Activated CD4-positive, alpha-beta T cell treated with anti-CD3 and anti-CD28 coated beads, Interleukin-2, amount 50 U/mL, for 16 hours (primary cell): ENCODE data around the gene TBC1D8.

Experiments used
- DNase-seq: peaks from one replicate; pipeline ENCODE4 v3.0.0-alpha.2; 2020

Gene TBC1D8

DNA sequence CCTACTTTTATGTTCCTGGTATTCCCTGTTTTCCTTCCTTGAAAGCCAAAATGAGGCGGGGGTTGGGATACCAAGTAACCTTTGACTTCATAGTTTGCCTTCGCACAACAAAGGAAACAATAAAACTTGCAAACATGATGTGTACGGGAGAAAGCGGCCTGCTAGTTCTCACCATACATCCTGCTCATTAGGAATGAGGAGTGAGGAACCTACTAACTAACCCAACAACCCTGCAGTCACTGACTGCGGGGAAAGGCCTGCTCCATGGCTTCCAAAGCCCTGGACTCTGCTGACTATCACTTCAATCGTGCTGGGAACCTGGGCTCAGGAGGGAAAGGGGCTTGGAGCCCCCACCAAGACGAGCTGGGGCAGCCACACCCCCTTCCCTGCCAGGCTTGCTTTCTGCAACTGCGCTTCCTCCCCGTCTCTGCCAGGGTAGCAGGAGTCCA, 124.9 kb downstream of the TBC1D8 start:
- no peak for DNase-seq

DNA sequence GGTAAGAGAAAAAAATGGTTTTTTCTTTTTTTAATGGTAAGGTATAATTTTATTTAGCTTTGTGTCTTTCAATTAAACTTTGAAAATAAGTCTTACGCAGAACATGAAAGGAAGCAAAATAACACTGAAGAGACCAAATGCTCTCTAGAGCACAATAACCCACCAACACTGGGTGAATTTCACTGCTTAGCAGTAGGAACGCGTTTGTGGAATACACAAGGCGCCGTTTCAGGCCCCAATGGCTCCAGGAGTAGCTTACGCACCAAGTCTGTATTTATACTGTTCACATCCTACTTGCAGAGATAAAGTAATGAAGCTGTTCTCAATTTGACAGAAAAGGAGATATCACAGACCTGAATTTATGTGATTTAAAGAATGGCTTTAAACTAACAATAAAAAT, 125.6 kb downstream of the TBC1D8 start:
- DNase-seq = no peak

DNA sequence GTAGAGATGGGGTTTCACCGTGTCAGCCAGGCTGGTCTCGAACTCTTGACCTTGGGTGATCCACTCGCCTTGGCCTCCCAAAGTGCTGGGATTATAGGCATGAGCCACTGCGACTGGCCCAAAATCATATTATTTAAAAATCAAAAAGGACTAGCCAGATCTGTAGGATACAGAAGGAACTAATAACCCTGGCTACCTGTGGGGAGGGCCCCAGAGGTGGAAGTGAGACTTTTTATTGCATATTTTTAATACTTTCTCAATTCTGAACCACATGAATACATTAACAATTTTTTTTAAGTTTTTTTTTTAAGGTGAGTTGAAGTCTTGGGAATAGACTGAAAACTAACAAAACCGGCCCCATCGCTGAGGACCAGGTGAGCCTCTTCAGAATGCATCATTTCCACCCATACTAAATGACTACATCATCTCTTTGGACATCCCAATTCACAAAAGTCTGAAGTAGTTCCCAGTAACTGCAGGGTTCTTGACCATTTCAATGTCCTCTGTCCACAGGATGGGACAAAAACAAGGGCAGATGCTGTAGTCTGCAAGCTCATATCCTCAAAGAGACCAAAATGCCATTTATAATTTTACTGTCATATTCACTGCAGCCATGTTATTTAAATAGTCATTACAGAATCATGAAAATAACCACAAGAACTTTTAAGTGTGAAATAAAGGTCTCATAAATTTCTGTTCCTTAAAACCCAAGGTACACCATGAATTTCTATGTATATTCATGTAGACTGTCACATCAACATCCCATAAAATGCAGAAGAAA, 127.7 kb downstream of the TBC1D8 start:
- no peak for DNase-seq

DNA sequence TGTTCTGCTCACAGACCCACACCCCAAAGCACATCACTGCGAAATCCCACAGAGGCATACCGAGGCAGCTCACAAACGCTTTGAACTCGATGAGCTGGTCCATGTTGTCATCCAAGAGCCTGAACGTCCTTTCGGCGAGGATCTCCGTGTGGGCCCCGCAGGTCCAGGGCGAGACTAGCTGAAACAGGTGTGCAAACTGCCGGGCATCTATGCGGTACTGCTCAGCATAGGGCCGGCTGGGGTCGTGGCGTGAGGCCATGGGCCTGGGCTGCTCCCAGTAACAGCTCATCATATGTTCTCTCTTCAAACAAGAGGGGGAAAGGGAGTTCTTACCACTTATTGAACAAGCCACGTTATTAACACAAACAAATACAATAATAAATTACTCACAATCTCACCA, 129.0 kb downstream of the TBC1D8 start:
- DNase-seq = no peak

DNA sequence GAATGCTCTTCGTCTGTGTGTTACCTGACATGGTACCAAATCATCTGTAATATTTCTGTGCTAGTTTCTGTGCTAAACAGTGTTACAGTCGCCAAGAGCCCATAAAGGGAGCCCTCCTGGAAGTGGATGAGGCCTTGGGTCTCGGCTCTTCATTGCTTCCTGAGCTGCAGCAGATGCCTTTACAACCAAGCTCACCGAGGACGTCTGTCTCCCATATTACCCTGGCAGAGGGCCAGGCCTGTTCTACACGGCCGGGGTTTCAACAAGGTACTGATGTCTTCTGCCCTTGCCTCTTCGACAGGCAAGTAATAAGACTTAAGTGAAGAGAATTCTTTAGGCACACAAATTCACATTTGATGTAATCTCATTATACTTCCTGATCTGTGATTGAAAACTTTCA, 132.2 kb downstream of the TBC1D8 start:
- DNase-seq = no peak

DNA sequence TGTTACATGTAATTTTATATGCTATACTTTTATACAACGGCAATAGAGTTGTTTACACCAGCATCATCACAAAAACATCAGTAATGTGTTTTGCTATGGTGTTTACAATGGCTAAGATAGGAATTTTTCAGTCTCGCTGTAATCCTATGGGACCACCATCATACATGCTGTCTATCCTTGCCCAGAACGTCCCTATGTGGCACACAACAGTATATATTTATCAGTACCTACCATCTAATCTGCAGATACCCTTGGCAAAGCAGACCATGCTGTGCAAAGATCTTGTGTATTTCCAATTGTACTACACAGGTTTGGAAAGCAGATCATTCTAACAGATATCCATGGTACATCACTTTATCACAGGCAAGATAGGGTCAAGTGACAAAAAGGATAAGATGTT, 133.8 kb downstream of the TBC1D8 start:
- DNase-seq = no peak

DNA sequence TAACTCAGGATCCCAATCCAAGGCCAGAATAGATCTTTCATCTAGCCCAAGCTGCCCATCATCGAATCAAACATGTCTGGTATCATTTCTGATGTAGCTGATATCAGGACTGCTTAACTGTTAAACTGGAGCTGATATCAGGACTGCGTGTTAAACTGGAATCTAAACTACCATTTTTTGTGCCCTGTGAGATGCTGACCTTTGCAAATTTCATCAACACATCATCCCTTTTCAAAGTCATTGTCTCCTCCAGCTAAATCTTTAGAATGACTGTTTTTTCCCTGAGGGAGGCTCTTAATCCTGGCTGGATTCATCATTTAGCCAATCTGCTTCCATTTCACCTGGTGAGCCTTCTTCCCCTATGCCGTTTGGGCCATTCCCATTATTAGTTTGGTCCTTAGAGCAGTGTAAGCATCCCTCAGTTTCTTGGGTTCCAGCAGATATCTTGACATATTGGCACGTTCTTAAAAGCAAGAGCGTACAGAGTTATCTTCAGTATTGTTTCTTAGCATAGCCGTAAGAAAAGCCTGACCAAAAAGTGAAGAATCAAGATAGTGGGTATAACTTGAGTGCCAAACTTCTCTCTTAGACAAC, 136.8 kb downstream of the TBC1D8 start:
- DNase-seq = no peak

DNA sequence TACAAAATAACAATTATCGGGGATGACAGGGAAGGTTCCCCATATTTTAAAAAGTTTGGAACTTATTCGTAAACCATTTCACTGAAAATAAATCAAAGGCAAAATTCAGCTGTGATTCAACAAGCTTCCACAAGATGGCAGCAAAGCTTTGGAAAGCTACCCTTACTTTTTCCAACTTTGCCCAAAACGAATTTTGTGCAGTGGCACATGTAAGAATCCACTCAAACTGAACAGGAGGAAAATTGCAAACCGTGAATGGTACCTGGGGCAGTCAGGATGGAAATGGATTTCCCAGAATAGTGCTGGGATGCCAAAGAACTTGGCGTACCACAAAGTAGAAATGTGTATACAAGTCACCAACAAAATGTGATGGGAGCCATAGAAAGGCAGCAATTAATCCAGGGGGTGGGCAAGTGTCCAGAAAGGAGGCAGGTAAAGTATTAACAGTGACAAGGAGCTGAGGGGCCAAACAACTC, 138.4 kb downstream of the TBC1D8 start:
- DNase-seq = peak; percentile 46

DNA sequence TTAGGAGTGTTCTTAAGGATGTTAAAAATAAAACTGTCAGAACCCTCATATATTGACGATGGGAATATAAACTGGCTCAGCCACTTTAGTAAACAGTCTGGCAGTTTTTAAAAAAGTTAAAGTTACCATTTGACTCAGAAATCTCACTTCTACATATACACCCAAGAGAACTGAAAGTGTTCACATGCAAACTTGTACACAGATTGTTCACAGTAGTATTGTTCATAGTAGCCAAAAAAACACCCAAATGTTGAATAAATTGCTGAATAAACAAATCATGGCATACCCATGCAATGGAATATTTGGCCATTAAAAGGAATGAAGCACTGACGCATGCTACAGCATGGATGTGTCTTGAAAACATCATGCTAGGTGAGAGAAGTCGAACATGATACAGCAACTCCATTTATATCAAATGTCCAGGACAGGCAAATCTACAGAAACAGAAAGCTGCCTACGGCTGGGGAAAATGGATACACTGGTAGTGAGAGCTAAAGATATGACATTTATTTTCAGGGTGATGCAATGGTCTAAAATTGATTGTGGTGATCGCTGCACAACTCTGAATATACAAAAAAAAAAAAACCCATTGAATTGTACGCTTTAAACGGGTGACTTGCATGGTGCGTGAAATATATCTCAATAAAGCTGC, 139.0 kb downstream of the TBC1D8 start:
- DNase-seq = peak; percentile 46

DNA sequence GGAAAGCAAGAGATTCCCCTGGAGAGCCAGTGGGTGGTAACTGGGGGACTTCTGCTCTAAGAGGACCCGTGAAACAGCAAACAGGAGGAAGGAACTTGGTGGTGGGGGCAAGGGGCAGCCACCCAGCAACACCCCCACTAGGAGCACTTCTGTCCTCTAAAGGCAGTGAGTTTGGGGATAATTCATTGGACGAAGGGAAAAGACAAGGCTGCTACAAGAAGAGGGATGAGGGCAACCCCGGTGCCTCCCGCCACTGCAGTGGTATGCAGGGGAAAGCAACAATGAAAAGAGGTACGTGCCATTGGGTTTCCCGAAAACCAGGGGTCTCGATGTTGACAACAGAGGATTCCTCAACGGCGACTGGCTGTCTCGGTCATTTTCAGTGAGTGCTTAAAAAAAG, 140.0 kb downstream of the TBC1D8 start:
- DNase-seq = no peak

DNA sequence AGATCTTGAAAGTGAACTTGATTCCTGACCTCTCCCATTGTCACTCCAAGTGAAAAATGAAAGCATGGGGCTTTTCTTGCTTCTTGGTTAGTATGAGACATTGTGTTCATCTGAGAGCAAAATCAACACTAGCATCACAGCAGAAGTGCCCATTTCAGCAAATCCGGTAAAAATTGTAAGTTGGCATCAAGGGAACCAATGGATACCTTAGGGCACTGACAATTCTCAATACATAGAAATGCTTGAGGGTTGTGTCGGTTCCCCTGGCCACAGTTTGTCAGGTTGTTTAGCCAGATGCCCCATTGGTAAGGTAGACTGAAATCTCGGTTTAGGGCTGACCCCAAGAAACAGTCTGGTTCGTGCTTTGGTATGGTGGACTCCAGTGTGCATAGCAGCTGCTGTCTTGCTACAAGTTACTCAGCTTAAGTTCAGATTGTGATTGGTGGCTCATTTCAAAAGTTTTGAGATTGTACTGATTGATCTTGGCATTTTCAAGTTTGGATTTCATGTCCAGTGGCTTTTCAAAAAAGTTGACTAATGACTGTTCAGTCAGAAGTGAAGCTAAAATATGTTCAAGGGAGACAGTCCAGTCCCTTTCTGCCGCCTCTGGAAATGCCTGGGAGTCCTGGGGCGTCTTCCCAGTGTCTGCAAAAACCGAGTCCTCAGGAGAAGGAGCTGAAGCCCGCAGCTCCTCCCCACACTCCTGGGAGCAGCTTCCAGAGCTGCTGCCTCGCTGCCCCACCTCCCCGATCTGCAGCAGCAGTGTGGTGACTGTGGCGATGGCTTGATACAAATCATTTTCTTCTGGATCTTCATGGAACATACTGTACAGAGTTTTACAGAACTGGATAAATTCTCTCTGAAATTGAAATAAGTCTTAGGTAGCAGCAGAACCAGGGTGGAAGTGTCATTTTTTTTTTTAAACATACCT, 143.5 kb downstream of the TBC1D8 start:
- peak; percentile 38 for DNase-seq

DNA sequence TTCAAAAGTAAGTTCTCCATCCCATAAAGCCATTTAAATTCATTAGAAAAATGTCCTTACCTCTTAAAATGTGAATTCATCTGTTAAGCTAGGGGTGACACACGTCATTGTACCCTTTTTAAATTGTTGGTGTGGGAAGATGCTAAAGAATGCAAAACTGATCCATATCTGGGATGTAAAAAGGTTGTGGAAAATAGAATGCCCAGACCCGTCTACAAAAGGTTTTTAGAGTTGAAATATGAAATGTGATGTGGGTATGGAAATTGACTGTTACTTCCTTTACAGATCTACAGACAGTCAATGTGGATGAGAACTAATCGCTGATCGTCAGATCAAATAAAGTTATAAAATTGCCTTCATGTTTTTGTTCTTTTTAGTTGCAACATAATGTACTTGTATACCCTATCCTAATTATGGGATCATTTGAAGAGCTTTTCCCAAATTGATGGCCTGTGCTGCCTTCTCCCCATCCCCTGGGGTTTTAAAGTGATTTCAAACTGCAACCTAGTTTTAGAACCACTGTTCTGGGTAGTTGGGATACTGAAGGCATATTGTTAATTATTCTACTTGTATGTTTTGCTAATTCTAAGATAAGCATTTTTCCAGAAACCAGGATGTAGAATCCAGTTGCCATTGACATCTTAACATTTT, 145.0 kb downstream of the TBC1D8 start:
- DNase-seq = no peak

DNA sequence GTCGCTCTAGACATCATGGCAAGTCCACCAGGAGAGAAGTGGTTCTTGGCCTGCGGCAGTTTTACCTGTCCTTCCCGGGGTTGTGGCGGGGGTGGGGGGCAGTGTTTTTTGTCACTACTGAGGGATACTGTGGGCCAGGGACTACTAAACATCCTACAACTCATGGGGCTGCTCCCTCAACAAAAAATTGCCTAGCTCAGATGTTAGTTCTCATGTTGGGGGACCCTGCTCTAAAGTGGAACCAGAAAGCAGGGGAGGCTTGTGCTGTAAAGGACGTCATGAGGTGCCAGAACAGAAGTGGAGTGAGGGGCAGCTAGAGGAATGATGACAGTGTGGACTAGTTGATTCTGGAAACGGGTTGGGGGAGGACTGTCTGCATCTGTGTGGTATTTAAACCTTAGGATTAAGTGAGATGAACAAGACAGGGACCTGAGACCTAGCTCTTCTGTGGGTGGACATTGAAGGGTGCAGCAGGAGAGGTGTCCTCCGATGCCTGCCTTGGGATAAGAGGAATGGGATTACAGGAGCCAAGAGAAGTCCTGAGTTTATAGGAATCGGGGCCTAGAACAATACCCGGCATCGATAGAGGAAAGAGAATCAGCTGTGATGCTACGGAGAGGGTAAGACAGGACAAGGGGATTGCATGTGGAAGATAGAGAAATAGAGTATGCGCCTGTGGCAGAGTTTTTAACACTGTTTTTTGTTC, 146.4 kb downstream of the TBC1D8 start:
- no peak for DNase-seq

DNA sequence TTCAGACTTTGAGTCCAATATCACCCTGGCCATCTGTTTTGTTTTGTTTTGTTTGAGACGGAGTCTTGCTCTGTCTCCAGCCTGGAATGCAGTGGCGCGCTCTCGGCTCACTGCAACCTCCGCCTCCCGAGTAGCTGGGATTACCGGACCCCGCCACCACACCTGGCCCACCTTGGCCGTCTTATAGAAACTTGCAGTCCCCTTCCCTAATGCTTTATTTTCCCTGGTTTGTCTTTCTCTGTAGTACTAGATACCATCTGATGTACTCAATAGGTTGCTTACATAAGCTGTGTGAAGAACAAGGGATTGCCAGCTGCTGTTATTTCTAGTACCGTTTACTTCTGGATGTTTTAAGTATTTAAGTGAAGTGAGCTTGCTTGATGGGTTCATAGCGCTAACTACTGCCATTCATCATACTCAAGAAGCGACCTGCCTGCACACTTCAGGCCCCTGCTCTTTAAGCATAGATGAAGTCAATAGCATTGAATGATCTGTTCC, 147.9 kb downstream of the TBC1D8 start:
- DNase-seq = no peak

DNA sequence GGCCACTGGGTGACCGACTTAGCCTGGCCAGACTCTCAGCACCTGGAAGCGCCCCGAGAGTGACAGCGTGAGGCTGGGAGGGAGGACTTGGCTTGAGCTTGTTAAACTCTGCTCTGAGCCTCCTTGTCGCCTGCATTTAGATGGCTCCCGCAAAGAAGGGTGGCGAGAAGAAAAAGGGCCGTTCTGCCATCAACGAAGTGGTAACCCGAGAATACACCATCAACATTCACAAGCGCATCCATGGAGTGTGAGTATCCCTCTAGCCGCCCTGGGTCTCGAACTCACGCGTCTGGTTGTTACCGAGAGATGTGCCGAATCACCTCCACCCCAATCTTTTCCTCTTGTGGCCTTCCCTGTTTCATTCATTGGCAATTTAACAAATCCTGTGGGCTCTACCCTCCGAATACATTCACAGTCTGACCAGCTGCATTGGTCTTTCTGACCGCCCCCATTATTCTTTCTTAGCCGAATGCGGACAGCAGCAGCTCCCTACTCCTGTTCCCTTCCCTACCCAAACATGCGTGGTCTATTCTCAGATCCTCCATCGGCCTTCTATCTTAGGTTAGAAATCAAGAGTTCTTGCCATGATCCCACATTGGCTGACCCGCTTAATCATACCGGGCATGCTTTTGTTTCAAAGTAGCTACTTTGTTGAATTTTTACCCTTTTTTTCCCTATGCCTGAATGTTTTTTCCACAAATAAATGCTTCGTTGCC, 148.5 kb downstream of the TBC1D8 start:
- no peak for DNase-seq

DNA sequence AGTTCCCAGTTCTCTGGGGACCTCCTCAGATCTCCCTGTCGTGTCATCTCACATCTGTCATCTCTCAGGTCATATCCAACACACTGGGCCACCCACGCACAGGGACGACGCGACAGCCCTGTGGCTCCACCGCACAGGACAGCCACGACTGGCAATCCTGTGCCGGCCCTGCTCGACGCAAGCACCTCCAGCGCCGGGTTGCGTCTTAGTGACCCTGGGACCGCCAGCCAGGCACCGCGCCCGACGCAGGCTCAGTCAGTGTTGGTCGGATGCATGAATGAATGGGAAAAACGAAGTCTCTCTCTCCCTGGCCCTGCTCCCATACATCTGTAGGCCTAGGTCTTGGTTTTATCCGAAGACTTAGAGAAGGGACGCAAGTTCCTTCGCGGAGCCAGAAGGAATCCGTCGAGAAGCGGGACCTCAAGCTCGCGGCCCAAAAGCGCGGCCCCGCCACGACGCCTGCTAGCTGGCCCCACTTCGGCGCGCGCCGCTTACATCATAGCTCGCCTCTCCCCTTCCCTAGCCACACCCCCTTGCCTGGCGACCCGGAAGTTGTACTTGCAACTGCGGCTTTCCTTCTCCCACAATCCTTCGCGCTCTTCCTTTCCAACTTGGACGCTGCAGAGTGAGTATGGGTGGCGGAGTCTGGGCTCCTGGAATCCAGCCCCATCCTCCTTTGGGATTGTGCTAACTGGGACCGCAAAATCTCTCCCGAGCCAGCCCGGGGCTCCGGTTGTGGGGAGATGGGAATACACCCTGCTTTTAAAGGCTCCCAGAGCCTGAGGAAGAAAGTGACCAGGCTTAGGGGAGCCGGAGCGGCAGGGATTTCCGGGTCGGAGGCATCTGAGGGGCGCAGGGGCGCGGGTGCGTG, 149.3 kb downstream of the TBC1D8 start, which contains the start of gene RPL31:
Gene RPL31 (plus strand): TSS at position 599 of the 871 bp plus-strand sequence. CDS start 413 bp downstream, outside the sequence.
- peak; percentile 97 for DNase-seq

DNA sequence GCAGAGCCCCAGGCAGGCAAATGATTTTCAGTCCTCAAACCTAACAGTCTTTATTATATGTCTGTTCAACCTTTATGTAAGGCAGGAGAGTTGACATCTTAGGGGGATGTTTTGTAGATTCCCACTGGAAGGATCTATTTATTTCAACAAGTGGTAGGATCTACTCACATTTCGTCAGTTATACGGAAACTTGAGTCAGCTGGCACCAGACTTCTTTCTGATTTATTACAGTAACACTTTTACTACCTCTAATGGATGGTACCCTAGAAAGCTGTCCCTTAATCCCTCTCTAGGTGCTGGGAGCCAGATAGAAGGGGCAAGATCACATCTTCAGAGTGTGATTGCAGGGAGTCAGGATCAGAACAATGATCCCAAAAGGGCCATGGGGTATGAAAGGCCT, 151.2 kb downstream of the TBC1D8 start:
- DNase-seq = no peak

DNA sequence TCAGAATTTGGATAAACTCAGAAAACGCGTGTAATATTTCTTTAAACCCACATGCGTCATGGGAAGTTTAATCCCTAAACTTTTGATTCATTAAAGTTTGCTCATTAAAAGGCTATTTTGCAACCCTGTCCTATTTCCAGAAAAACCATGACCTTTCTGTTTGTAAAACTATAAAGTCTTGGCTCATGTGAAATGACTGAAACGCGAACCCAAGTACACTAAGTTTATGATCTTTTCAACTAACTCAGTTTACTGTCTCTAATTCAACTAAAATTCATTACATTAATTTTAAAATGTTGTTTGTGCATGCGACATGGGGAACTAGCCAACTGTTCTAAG, 153.0 kb downstream of the TBC1D8 start:
- no peak for DNase-seq

DNA sequence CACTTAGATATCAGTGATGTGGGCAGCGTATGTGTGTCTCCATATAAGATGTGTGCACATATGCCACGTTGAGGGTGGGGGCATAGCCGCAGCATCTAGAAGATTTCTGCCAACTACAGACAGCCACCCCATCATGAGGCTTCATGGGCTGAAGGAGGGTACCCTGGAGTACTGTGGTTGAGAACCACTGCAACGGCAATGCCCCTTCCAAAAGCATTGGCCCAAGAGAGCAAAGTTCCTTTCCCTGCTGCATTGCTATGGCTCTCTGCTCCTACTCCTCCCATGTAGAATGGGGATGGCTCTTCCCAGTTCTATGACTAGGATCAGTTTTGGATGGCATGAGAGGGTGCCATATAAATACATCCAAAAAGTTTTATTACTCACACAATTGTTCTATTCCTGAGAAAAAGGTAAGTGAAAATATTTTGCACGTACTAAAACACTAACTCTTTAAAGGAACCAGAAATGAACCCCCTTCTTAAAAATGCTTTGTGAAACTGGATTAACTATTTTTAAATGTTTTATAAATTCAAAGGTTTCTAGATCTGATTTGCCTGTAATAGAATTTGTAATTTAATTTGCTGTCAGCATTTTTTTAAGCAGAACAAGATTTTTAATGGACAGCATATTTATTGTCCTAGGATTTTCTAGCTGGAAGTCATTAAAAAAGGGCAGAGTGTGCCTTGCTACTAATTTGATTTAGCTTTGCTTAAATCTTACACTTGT, 153.5 kb downstream of the TBC1D8 start:
- no peak for DNase-seq
